Common myeloid progenitor, CD34-positive (primary cell): ENCODE results near the gene PIBF1.
A peak's percentile ranks its signal among the peaks of the same experiment; 100 is the strongest.

Source experiments
- CTCF ChIA-PET: fragments of 350-600 bp; sonication (Branson Sonifier 250); formaldehyde crosslinking; loops from one replicate; lab custom pipeline; 2021; ENCODE audit warnings: antibody characterized with exemption; lab: Charles Lee
- POLR2A ChIA-PET: fragments of 350-600 bp; sonication (Branson Sonifier 250); formaldehyde crosslinking; loops from one replicate; lab custom pipeline; 2021; ENCODE audit warnings: antibody characterized with exemption; lab: Charles Lee
- DNase-seq, 3 donors: peaks; one replicate each; pipeline versions ENCODE4 v3.0.0 to v3.0.0-alpha.2; 2013
- H3K27ac ChIP-seq, 2 experiments: 1 replicate in 1 of 2; 2 replicates in 1 of 2; pipeline ENCODE4 v1.7.0; 2013; ENCODE audit warnings: inconsistent platforms in 2 of 2, low read length in 2 of 2, mild to moderate bottlenecking in 2 of 2, low read depth in 1 of 2, moderate library complexity in 1 of 2; ENCODE audit not compliant: severe bottlenecking in 2 of 2, insufficient read depth in 1 of 2, poor library complexity in 1 of 2
- H3K27me3 ChIP-seq, 5 experiments: replicated peaks in 2 of 5; 1 replicate in 3 of 5; 2 replicates in 2 of 5; pipeline versions ENCODE4 v1.6.1 to v1.7.0; 2013; ENCODE audit warnings: low read length in 4 of 5, mild to moderate bottlenecking in 2 of 5, moderate library complexity in 2 of 5, inconsistent platforms in 1 of 5; ENCODE audit not compliant: insufficient read depth in 5 of 5, control insufficient read depth in 4 of 5
- H3K36me3 ChIP-seq, 4 experiments: 1 replicate in 2 of 4; 2 replicates in 2 of 4; pipeline versions ENCODE4 v1.6.1 to v1.7.0; 2013; ENCODE audit warnings: low read length in 3 of 4, control low read depth in 1 of 4, mild to moderate bottlenecking in 1 of 4; ENCODE audit not compliant: control insufficient read depth in 4 of 4, insufficient read depth in 4 of 4
- H3K4me1 ChIP-seq, 4 experiments: 1 replicate in 3 of 4; 2 replicates in 1 of 4; pipeline versions ENCODE4 v1.6.1 to v1.7.1; 2013; ENCODE audit warnings: low read length in 3 of 4, mild to moderate bottlenecking in 3 of 4, control low read depth in 1 of 4, inconsistent platforms in 1 of 4, moderate library complexity in 1 of 4; ENCODE audit not compliant: control insufficient read depth in 4 of 4, insufficient read depth in 4 of 4; ENCODE audit errors: control extremely low read depth in 1 of 4
- H3K4me3 ChIP-seq, 7 experiments: 1 replicate in 4 of 7; 2 replicates in 3 of 7; pipeline versions ENCODE4 v1.5.1 to v1.7.0; 2013; ENCODE audit warnings: mild to moderate bottlenecking in 7 of 7, low read length in 6 of 7, moderate library complexity in 6 of 7, inconsistent platforms in 2 of 7, low read depth in 2 of 7, control low read depth in 1 of 7; ENCODE audit not compliant: insufficient read depth in 4 of 7, control insufficient read depth in 1 of 7; ENCODE audit errors: extremely low read depth in 1 of 7
- H3K9me3 ChIP-seq, 5 experiments: 1 replicate in 4 of 5; 2 replicates in 1 of 5; pipeline versions ENCODE4 v1.6.1 to v1.7.1; 2013; ENCODE audit warnings: low read length in 4 of 5, mild to moderate bottlenecking in 2 of 5, inconsistent platforms in 1 of 5, low read depth in 1 of 5, moderate library complexity in 1 of 5; ENCODE audit not compliant: control insufficient read depth in 4 of 5, insufficient read depth in 2 of 5; ENCODE audit errors: control extremely low read depth in 1 of 5
- WGBS: methylation state at CpG from one replicate; pipeline ENCODE4 v1.1.5; 2013; ENCODE audit not compliant: insufficient coverage; 5-methylcytosine and 5-hydroxymethylcytosine counted together

The PIBF1 gene

GRCh38 chr13:72864142-72865011 lies 82.4 kb downstream of the PIBF1 start:
- Histone ChIP-seq H3K9me3 (peaks cover 0 to 4% (median 0%) of the 10 kb centered on the region in 5 experiments), H3K4me3 (no peak overlapping the region), H3K27ac (no peak overlapping the region), H3K27me3 (no peaks in the 10 kb centered on the region), H3K36me3 (peaks cover 3 to 22% (median 10%) of the 10 kb centered on the region in 4 experiments), H3K4me1 (no peaks in the 10 kb centered on the region)
- POLR2A ChIA-PET = no interaction called here
- WGBS = no CpG with 5 or more reads among the region's 9 CpGs
- DNase-seq = no peak
- CTCF ChIA-PET = interaction anchor here (0.8 kb wide), 1 partner anchor 552 kb away, joined by 3 read pairs; no protein-coding TSS in a partner anchor

GRCh38 chr13:72868229-72868628 lies 86.3 kb downstream of the PIBF1 start:
- ChIA-PET POLR2A (no interaction called here), CTCF (interaction anchor here (0.6 kb wide), 1 partner anchor 28 kb away, joined by 3 read pairs; no protein-coding TSS in a partner anchor)
- H3K27ac ChIP-seq = no peak overlapping the region
- no peaks in the 10 kb centered on the region for H3K27me3 ChIP-seq
- no peaks in the 10 kb centered on the region for H3K4me1 ChIP-seq
- peaks cover 0 to 4% (median 0%) of the 10 kb centered on the region in 5 experiments for H3K9me3 ChIP-seq
- WGBS = no CpG with 5 or more reads among the region's 1 CpG
- no peak overlapping the region for H3K4me3 ChIP-seq
- H3K36me3 ChIP-seq = peaks cover 3 to 23% (median 5%) of the 10 kb centered on the region in 4 experiments
- DNase-seq = no peak

- Histone ChIP-seq H3K4me1 (no peaks in the 10 kb centered on the region), H3K4me3 (no peak overlapping the region), H3K27me3 (no peaks in the 10 kb centered on the region), H3K27ac (no peak overlapping the region), H3K9me3 (peaks cover 0 to 15% (median 5%) of the 10 kb centered on the region in 5 experiments), H3K36me3 (peaks cover 4 to 41% (median 11%) of the 10 kb centered on the region in 4 experiments)
- CTCF ChIA-PET = interaction anchor here (0.6 kb wide), 1 partner anchor 371 kb away, joined by 3 read pairs; no protein-coding TSS in a partner anchor
- POLR2A ChIA-PET = no interaction called here
- WGBS = 100% methylated on average over 1 of the region's 2 CpGs
- no peak for DNase-seq
Measured at GRCh38 chr13:72875233-72875632, 93.3 kb downstream of the PIBF1 start.

GRCh38 chr13:72884101-72884500 lies 102.2 kb downstream of the PIBF1 start:
- Histone ChIP-seq H3K4me3 (no peak overlapping the region), H3K27me3 (no peaks in the 10 kb centered on the region), H3K27ac (no peak overlapping the region), H3K4me1 (no peaks in the 10 kb centered on the region), H3K9me3 (peaks cover 0 to 4% (median 0%) of the 10 kb centered on the region in 5 experiments), H3K36me3 (peaks cover 3 to 17% (median 6%) of the 10 kb centered on the region in 4 experiments)
- ChIA-PET POLR2A (no interaction called here), CTCF (no interaction called here)
- DNase-seq = peak in 2 of 3 donors; percentile 5 to 16
- 100% methylated on average over 1 of the region's 2 CpGs for WGBS

GRCh38 chr13:72886272-72887067 lies 104.5 kb downstream of the PIBF1 start:
- no peaks in the 10 kb centered on the region for H3K27me3 ChIP-seq
- no peaks in the 10 kb centered on the region for H3K4me1 ChIP-seq
- H3K27ac ChIP-seq = no peak overlapping the region
- peaks cover under 1 to 8% (median 4%) of the 10 kb centered on the region in 4 experiments for H3K36me3 ChIP-seq
- H3K4me3 ChIP-seq = no peak overlapping the region
- 100% methylated on average over 2 of the region's 5 CpGs for WGBS
- ChIA-PET POLR2A (no interaction called here), CTCF (no interaction called here)
- H3K9me3 ChIP-seq = peaks cover 0 to 4% (median 0%) of the 10 kb centered on the region in 5 experiments
- no peak for DNase-seq

- Histone ChIP-seq H3K27ac (no peak overlapping the region), H3K4me3 (no peak overlapping the region), H3K9me3 (no peaks in the 10 kb centered on the region), H3K4me1 (no peaks in the 10 kb centered on the region), H3K27me3 (no peaks in the 10 kb centered on the region), H3K36me3 (peaks cover 0 to 9% (median 0%) of the 10 kb centered on the region in 4 experiments)
- WGBS = no CpG with 5 or more reads among the region's 1 CpG
- peak; percentile 6 to 29 (median 11) for DNase-seq
- ChIA-PET POLR2A (no interaction called here), CTCF (no interaction called here)
Measured at GRCh38 chr13:72889495-72889894, 107.6 kb downstream of the PIBF1 start.
